HCT116 (cell line): ENCODE data around the gene RNU1-2. TPM values are rescaled to one million over a fixed set of nuclear protein-coding genes. Genes with fewer than 3 reads are reported as not detected.

ENCODE experiments used
- ATAC-seq: fragments of 200-7000 bp; cut with Tn5 transposase; 2 replicates; pipeline ENCODE4 v1.9.1; 2020; ENCODE audit warnings: mild to moderate bottlenecking, moderate library complexity
- BruUV-seq: library from RNA; stranded (reverse); fragments of 400-500 nt; replicated peaks from 2 replicates; lab custom pipeline; 2021; lab: Mats Ljungman, UMichigan
- CTCF ChIA-PET: fragments of 300-600 bp; sonication (Branson Sonifier 250); formaldehyde crosslinking; loops from one replicate; lab custom pipeline; 2021; ENCODE audit warnings: antibody characterized with exemption; lab: Charles Lee
- POLR2A ChIA-PET: fragments of 300-600, 350-600 bp; sonication (Branson Sonifier 250); formaldehyde crosslinking; loops from one replicate; lab custom pipeline; 2021; ENCODE audit warnings: antibody characterized with exemption; lab: Charles Lee
- RAD21 ChIA-PET, 2 experiments: fragments of 300-600 bp; sonication (Branson Sonifier 250); formaldehyde crosslinking; loops; one replicate each; lab custom pipeline; 2023; ENCODE audit warnings: low total read pairs in 2 of 2; ENCODE audit not compliant: uncharacterized antibody in 2 of 2, unreplicated experiment in 2 of 2, low non-redundant PET in 1 of 2; lab: Charles Lee
- DNase-seq: peaks from one replicate; pipeline ENCODE4 v3.0.0-alpha.2; 2010; ENCODE audit warnings: low read depth, low spot score
- H2AFZ ChIP-seq: fragments of 200-600 bp; shearing (Covaris generic), sonication (generic); 2 replicates; pipeline ENCODE4 v1.6.1; 2017; ENCODE audit warnings: low read depth, mixed run types, mixed read lengths, antibody characterized with exemption, low read length; ENCODE audit not compliant: poor library complexity, severe bottlenecking
- H3K27ac ChIP-seq: 2 replicates; pipeline ENCODE4 v1.5.1; 2012; ENCODE audit warnings: low read depth, low read length
- H3K27me3 ChIP-seq: fragments of 200-600 bp; sonication (generic); 2 replicates; pipeline ENCODE4 v1.6.1; 2016; ENCODE audit warnings: mixed run types, low read length, mixed read lengths; ENCODE audit not compliant: insufficient read depth
- H3K36me3 ChIP-seq, 2 experiments: fragments of 200-500 bp in 1 of 2; fragments of 200-600 bp in 1 of 2; sonication (Bioruptor generic) in 1 of 2; sonication (generic) in 1 of 2; 2 replicates each; pipeline versions ENCODE4 v1.5.1 to v1.6.1; 2014 to 2016; ENCODE audit warnings: low read length in 2 of 2, inconsistent platforms in 1 of 2, mixed read lengths in 1 of 2, mixed run types in 1 of 2; ENCODE audit not compliant: insufficient read depth in 2 of 2, control insufficient read depth in 1 of 2
- H3K4me1 ChIP-seq, 2 experiments: fragments of 200-600 bp in 1 of 2; sonication (generic) in 1 of 2; 2 replicates each; pipeline versions ENCODE4 v1.5.1 to v1.6.1; 2012 to 2017; ENCODE audit warnings: low read length in 2 of 2, inconsistent platforms in 1 of 2, mild to moderate bottlenecking in 1 of 2, mixed read lengths in 1 of 2, mixed run types in 1 of 2, moderate library complexity in 1 of 2; ENCODE audit not compliant: insufficient read depth in 2 of 2, control insufficient read depth in 1 of 2
- H3K4me2 ChIP-seq: fragments of 200-600 bp; sonication (generic); 2 replicates; pipeline ENCODE4 v1.6.1; 2017; ENCODE audit warnings: mixed run types, low read length, mixed read lengths
- H3K4me3 ChIP-seq, 2 experiments: fragments of 200-600 bp in 1 of 2; sonication (generic) in 1 of 2; replicated peaks in 1 of 2; 2 replicates each; pipeline ENCODE4 v1.5.1; 2011 to 2016; ENCODE audit warnings: low read length in 2 of 2, control low read depth in 1 of 2, low read depth in 1 of 2, mild to moderate bottlenecking in 1 of 2, mixed read lengths in 1 of 2, mixed run types in 1 of 2
- H3K79me2 ChIP-seq: fragments of 200-600 bp; sonication (generic); 2 replicates; pipeline ENCODE4 v1.6.1; 2017; ENCODE audit warnings: mild to moderate bottlenecking, mixed run types, low read length, moderate library complexity, mixed read lengths; ENCODE audit not compliant: insufficient read depth
- H3K9ac ChIP-seq: fragments of 200-600 bp; sonication (generic); 2 replicates; pipeline ENCODE4 v1.6.1; 2016; ENCODE audit warnings: low read length, mixed read lengths
- H3K9me2 ChIP-seq: fragments of 200-600 bp; sonication (generic), shearing (Covaris generic); 2 replicates; pipeline ENCODE4 v1.6.1; 2017; ENCODE audit warnings: mixed run types, mild to moderate bottlenecking, moderate library complexity; ENCODE audit not compliant: insufficient read depth
- H3K9me3 ChIP-seq, 2 experiments: fragments of 200-500 bp in 1 of 2; fragments of 200-600 bp in 1 of 2; sonication (Bioruptor generic) in 1 of 2; sonication (generic) in 1 of 2; 2 replicates each; pipeline ENCODE4 v1.6.1; 2014 to 2017; ENCODE audit warnings: low read length in 2 of 2, mixed read lengths in 2 of 2, inconsistent platforms in 1 of 2, low read depth in 1 of 2, mild to moderate bottlenecking in 1 of 2, mixed run types in 1 of 2, moderate library complexity in 1 of 2; ENCODE audit not compliant: control insufficient read depth in 1 of 2, insufficient read depth in 1 of 2
- H4K20me1 ChIP-seq: fragments of 200-600 bp; sonication (generic), shearing (Covaris generic); 2 replicates; pipeline ENCODE4 v1.6.1; 2017; ENCODE audit warnings: mixed run types, mild to moderate bottlenecking, moderate library complexity; ENCODE audit not compliant: insufficient read depth
- ATF3 ChIP-seq: IDR thresholded peaks from 2 replicates; pipeline ENCODE4 v1.6.1; 2012
- CEBPB ChIP-seq: IDR thresholded peaks from 2 replicates; pipeline ENCODE4 v1.6.1; 2012; ENCODE audit warnings: low read depth
- FOSL1 ChIP-seq: IDR thresholded peaks from 2 replicates; pipeline ENCODE4 v1.6.1; 2012; ENCODE audit warnings: low read depth
- MAX ChIP-seq: IDR thresholded peaks from 2 replicates; pipeline ENCODE4 v1.6.1; 2012
- POLR2A ChIP-seq: IDR thresholded peaks from 2 replicates; pipeline ENCODE4 v1.7.0; 2011; ENCODE audit warnings: borderline replicate concordance; ENCODE audit not compliant: insufficient read depth, insufficient read length; ENCODE audit errors: extremely low read depth
- REST ChIP-seq: IDR thresholded peaks from 2 replicates; pipeline ENCODE4 v1.6.1; 2012; ENCODE audit warnings: low read depth
- TCF7L2 ChIP-seq: IDR thresholded peaks from 2 replicates; pipeline ENCODE4 v1.7.0; 2011; ENCODE audit warnings: borderline replicate concordance, inconsistent platforms; ENCODE audit not compliant: insufficient read depth, insufficient read length; ENCODE audit errors: extremely low read depth
- ZNF274 ChIP-seq: fragments of 200-500 bp; sonication (Bioruptor generic); IDR thresholded peaks from 2 replicates; pipeline ENCODE4 v1.6.1; 2014; ENCODE audit warnings: mild to moderate bottlenecking, low read depth, low read length, inconsistent platforms
- intact Hi-C: fragments of 100-400 bp; cut with micrococcal nuclease; formaldehyde crosslinking; loops from 2 replicates; pipeline ENCODE4 v1.10.0; 2022
- total RNA-seq: library from RNA; stranded (reverse); gene quantifications from one replicate; pipeline ENCODE4 v1.2.1, GENCODE V29; 2021; ENCODE audit not compliant: unreplicated experiment

RNU1-2 gene
- total RNA-seq, 1 experiment from 2014 or later, result 1,685 TPM

- Histone ChIP-seq H3K4me1 (peaks cover 22 to 52% of the 10 kb centered on the region in 2 experiments), H4K20me1 (no peaks in the 10 kb centered on the region), H3K27me3 (no peaks in the 10 kb centered on the region), H3K79me2 (no peaks in the 10 kb centered on the region), H3K4me3 (no peak overlapping the region), H3K4me2 (peak overlapping the region; percentile 87), H3K9me2 (no peaks in the 10 kb centered on the region), H3K9me3 (no peaks in the 10 kb centered on the region), H3K36me3 (no peaks in the 10 kb centered on the region), H2AFZ (peak overlapping the region; percentile 39), H3K9ac (peak overlapping the region; percentile 74), H3K27ac (peak overlapping the region; percentile 89; the same call in 1 of the 2 replicates)
- intact Hi-C loops, result no loop called here
- no peak for DNase-seq
- ATAC-seq, result no peak
- ChIA-PET POLR2A (interaction anchor here (3.8 kb wide), 1 partner anchor 281 kb away, joined by 41 read pairs; no protein-coding TSS in a partner anchor), CTCF (interaction anchor here (1.9 kb wide), 1 partner anchor 282 kb away, joined by 11 read pairs; no protein-coding TSS in a partner anchor), RAD21 (no interaction called here)
- no TSS peak for BruUV-seq
- TF ChIP-seq REST (no peak), FOSL1 (no peak), CEBPB (no peak), MAX (no peak), TCF7L2 (no peak), POLR2A (no peak), ZNF274 (no peak), ATF3 (no peak)
Measured at GRCh38 chr1:16903054-16903453, 7.3 kb downstream of the RNU1-2 start.
